ENCODE data around the gene PMVK. TPM values are rescaled to one million over a fixed set of nuclear protein-coding genes. Genes with fewer than 3 reads are reported as not detected.
A peak's percentile ranks its signal among the peaks of the same experiment; 100 is the strongest.

Gene PMVK
- total and polyA plus RNA-seq, 2 of the 8 experiments (the other 6 are each of a cell fraction or from before 2014, with no cell fraction given) = 23.8 to 26.5 TPM

DNA sequence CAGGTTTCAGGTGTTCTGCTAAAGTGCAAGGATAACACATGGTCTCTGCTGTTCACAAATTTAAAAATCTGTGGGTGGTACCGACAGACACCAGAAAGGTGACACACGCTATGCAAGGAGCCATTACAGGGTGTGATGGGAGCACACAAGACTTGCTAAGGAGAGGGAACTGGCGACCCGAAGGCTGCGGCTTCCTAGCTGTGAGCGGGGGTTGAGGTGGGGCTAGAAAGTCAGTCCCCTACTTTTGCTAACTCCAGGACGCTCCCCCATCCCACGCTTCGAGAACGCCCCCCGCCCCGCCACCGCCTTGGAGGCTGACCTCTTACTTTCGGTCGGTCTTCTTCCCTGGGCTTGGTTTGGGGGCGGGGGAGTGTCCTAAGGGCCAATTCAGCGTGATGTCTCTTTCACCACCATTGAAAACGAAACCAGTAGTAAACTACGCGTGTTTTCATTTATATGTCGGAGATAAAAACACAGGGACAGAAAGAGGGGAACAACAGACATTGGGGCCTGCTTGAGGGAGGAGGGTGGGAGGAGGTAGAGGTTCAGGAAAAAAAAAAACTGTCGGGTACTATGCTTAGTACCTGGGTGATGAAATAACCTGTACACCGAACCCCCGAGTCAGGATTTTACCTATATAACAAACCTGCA, 39.0 kb upstream of the PMVK start:
- no peak overlapping the region for H3K18ac ChIP-seq (ENCODE audit: extremely low read depth, low read length)
- peak overlapping the region; percentile 29; the same call in 1 of the 2 replicates for H4K8ac ChIP-seq (ENCODE audit: extremely low read depth, insufficient read depth, low read length)
- no peaks in the 10 kb centered on the region for H3K27me3 ChIP-seq (replicated peaks in 1 of 4; ENCODE audit: control insufficient read depth in 3 of 4, extremely low read depth in 1 of 4, insufficient read depth in 3 of 4, low read length in 3 of 4)
- H3K79me1 ChIP-seq (ENCODE audit: low read depth, low read length) = no peaks in the 10 kb centered on the region; the same call in 1 of the 2 replicates
- peak overlapping the region; percentile 94 for H2BK5ac ChIP-seq (ENCODE audit: low read depth, low read length)
- H2AK5ac ChIP-seq (ENCODE audit: low read depth, low read length) = no peak overlapping the region
- peak overlapping the region; percentile 17 for H3K56ac ChIP-seq (replicated peaks; ENCODE audit: insufficient read length, low read depth, low read length)
- H3K79me2 ChIP-seq (ENCODE audit: control insufficient read depth in 1 of 2, insufficient read depth in 2 of 2, low read length in 2 of 2) = peaks cover 19 to 46% of the 10 kb centered on the region in 2 experiments
- H2BK120ac ChIP-seq (replicated peaks; ENCODE audit: low read depth, low read length) = no peak overlapping the region
- H3K14ac ChIP-seq (ENCODE audit: insufficient read length) = no peak overlapping the region
- peak overlapping the region; percentile 62; the same call in 1 of the 2 replicates for H2BK12ac ChIP-seq (ENCODE audit: low read depth, low read length)
- ChIA-PET POLR2A (ENCODE audit: partially characterized antibody) (interaction anchor here (0.7 to 42.8 kb wide), 7 partner anchors 6 to 55 kb away, joined by 3 to 702 read pairs (median 120); partner anchors contain the start of genes FLAD1, LENEP, PBXIP1 and PYGO2), CTCF (ENCODE audit: partially characterized antibody) (interaction anchor here (1.0 to 20.6 kb wide), 3 partner anchors 21 to 86 kb away, joined by 4 to 334 read pairs (median 5); partner anchors contain the start of gene LENEP)
- H3K36me3 ChIP-seq (ENCODE audit: control insufficient read depth in 2 of 4, insufficient read depth in 4 of 4, low read length in 3 of 4) = peaks cover 9 to 20% (median 16%) of the 10 kb centered on the region in 4 experiments
- peak overlapping the region; percentile 78 to 94 for H3K4me2 ChIP-seq (ENCODE audit: insufficient read depth in 1 of 2, low read depth in 2 of 2, low read length in 2 of 2)
- peak overlapping the region; percentile 79 for H4K91ac ChIP-seq (replicated peaks; ENCODE audit: insufficient read length, low read length)
- H4K20me1 ChIP-seq (replicated peaks in 1 of 2; ENCODE audit: control insufficient read depth in 1 of 2, insufficient read depth in 2 of 2, low read length in 2 of 2) = peaks cover 2 to 8% of the 10 kb centered on the region in 2 experiments
- H3K27ac ChIP-seq (ENCODE audit: low read depth, low read length) = peak overlapping the region; percentile 85
- H3K4ac ChIP-seq (replicated peaks; ENCODE audit: insufficient read length, low read depth, low read length) = no peak overlapping the region
- 7% methylated on average over 16 of the region's 24 CpGs; no CpG with 5 or more reads in 1 of the 2 experiments for WGBS, 2 experiments (ENCODE audit: extremely low coverage in 1 of 2, insufficient coverage in 1 of 2, insufficient read length in 1 of 2, insufficient replicate concordance in 2 of 2, low coverage in 1 of 2, low lambda C conversion rate in 2 of 2, missing lambda C conversion rate in 1 of 2)
- H4K5ac ChIP-seq (ENCODE audit: insufficient read length, low read depth, low read length) = peak overlapping the region; percentile 36
- no peaks in the 10 kb centered on the region for H3K9me3 ChIP-seq (ENCODE audit: insufficient read depth in 2 of 2, low read depth in 1 of 2, low read length in 1 of 2)
- H2BK15ac ChIP-seq (ENCODE audit: low read length) = no peak overlapping the region
- H2BK20ac ChIP-seq (ENCODE audit: low read length) = no peak overlapping the region
- peak overlapping the region; percentile 70 to 98 (median 86) for H3K9ac ChIP-seq (replicated peaks in 1 of 4; ENCODE audit: extremely low read depth in 1 of 4, low read depth in 3 of 4, low read length in 3 of 4)
- no peak overlapping the region for H3K23ac ChIP-seq (ENCODE audit: insufficient read length)
- H3K4me1 ChIP-seq (replicated peaks in 1 of 4; ENCODE audit: control insufficient read depth in 3 of 4, insufficient read depth in 4 of 4, low read length in 3 of 4) = peaks cover 3 to 13% (median 11%) of the 10 kb centered on the region in 4 experiments; a peak in 6 of 7 replicates
- peaks cover 18% of the 10 kb centered on the region for H3K23me2 ChIP-seq (ENCODE audit: low read depth, low read length)
- no peak overlapping the region for H2AFZ ChIP-seq (ENCODE audit: low read length)
- FAIRE-seq (no peak), DNase-seq (ENCODE audit: low read depth in 1 of 2, low spot score in 2 of 2) (no peak)
- TF ChIP-seq POLR2AphosphoS5 (IDR thresholded peaks at IDR 0.05; ENCODE audit: low read depth, low read length) (peak; percentile 66), CHD1 (IDR thresholded peaks at IDR 0.05; ENCODE audit: low read depth, low read length) (no peak), HDAC2 (IDR thresholded peaks at IDR 0.05; ENCODE audit: borderline replicate concordance in 1 of 2, low read depth in 2 of 2, low read length in 2 of 2) (no peak), SAP30 (IDR thresholded peaks at IDR 0.05; ENCODE audit: insufficient read depth, insufficient replicate concordance, low read length) (peak; percentile 48), POLR2A (IDR thresholded peaks at IDR 0.05; ENCODE audit: control extremely low read depth in 1 of 2, low read depth in 2 of 2, low read length in 2 of 2) (peak in 1 of 2 experiments; percentile 41; a peak in 1 of 3 replicates), SIN3A (conservative IDR thresholded peaks at IDR 0.05 in 1 of 2, IDR thresholded peaks at IDR 0.05 in 1 of 2; ENCODE audit: low read depth in 1 of 2, low read length in 2 of 2) (peak in 1 of 2 experiments; percentile 10; a peak in 1 of 4 replicates)
- H3K4me3 ChIP-seq (ENCODE audit: extremely low read depth in 1 of 4, insufficient read depth in 2 of 4, low read depth in 3 of 4, low read length in 4 of 4) = peak overlapping the region; percentile 87 to 99 (median 96)

Measured in H1 (cell line).